Measurements from ENCODE around the gene ADAMTS17.

Gene ADAMTS17

DNA sequence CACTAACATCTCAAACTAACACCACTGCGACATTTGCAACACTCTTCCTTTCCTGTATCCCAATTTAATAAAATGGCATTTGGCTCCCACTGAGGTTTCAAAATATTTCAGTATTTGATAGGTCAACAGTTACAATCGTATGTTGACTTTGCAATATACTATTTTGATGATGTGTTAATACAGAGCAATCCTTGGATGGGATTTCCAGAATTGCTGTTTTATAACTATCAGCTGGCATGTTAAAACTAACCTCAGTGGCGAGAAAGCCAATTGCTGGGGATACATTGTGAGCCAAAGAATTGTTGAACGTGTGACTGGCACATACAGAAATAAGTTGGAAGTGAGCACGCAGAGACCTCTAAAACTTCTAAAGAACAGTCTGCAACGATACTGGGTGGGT, 382.4 kb downstream of the ADAMTS17 start:
- Mint-ChIP-seq H3K36me3 (no peaks in the 10 kb centered on the region), H3K4me1 (no peaks in the 10 kb centered on the region), H3K27me3 (peaks cover 21% of the 10 kb centered on the region), H3K27ac (no peak overlapping the region), H3K9me3 (peaks cover 6% of the 10 kb centered on the region), H3K4me3 (no peak overlapping the region)
- ATAC-seq (ENCODE audit: low read depth) (no peak), DNase-seq (ENCODE audit: low spot score in 2 of 2) (no peak)

DNA sequence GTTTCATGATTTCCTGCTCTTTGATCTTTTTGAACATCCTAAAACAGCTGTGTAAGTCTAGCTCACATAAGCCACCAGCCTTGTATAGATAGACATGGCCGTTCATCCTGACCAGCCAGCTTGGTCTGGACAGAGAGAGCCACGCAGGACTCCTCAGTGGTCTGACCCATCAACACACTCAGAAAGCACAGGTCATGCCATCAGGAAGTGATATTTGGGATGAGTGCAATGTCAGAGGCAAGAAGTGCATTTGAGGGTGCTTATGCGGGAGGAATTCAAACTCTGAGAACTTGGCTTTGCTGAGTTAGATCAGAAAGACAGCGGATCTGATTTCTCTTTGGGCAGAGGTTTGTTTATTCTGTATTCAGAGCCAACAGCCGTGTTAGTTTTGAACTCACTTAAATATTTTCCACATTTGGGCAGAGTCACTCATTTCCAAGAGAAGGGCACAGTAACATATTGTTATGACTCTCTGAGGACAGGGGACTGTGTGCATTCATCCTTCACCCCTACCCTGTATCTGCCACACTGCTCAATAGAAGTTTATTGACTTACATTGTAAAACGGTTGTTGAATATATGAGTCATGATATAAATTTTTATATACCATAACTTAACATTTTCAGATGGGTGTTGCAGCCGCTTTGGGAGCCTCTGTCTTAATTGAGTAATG, 383.2 kb downstream of the ADAMTS17 start:
- no peak for DNase-seq (ENCODE audit: low spot score in 2 of 2)
- ATAC-seq (ENCODE audit: low read depth) = no peak
- H3K9me3 Mint-ChIP-seq = peaks cover 6% of the 10 kb centered on the region
- H3K27ac Mint-ChIP-seq = no peak overlapping the region
- H3K4me3 Mint-ChIP-seq = no peak overlapping the region
- peaks cover 22% of the 10 kb centered on the region for H3K27me3 Mint-ChIP-seq
- H3K36me3 Mint-ChIP-seq = no peaks in the 10 kb centered on the region
- no peaks in the 10 kb centered on the region for H3K4me1 Mint-ChIP-seq

DNA sequence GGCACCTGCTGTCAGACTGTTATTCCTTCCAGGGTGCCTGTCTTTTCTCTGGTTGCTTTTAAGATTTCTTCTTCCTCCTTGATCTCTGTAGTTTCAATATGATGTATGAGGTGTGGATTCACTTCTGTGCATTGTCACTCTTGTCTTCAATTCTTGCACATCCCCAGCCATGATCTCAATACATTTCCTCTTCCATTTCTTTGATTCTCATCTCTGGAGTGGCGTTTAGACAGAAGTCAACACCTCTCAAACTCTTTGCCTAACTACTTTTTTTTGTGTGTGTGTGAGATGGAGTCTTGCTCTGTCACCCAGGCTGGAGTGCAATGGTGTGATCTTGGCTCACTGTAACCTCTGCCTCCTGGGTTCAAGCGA, 384.1 kb downstream of the ADAMTS17 start:
- DNase-seq (ENCODE audit: low spot score in 2 of 2) (no peak), ATAC-seq (ENCODE audit: low read depth) (no peak)
- no peaks in the 10 kb centered on the region for H3K4me1 Mint-ChIP-seq
- peaks cover 24% of the 10 kb centered on the region for H3K27me3 Mint-ChIP-seq
- H3K36me3 Mint-ChIP-seq = no peaks in the 10 kb centered on the region
- H3K27ac Mint-ChIP-seq = no peak overlapping the region
- H3K9me3 Mint-ChIP-seq = peaks cover 6% of the 10 kb centered on the region
- no peak overlapping the region for H3K4me3 Mint-ChIP-seq

DNA sequence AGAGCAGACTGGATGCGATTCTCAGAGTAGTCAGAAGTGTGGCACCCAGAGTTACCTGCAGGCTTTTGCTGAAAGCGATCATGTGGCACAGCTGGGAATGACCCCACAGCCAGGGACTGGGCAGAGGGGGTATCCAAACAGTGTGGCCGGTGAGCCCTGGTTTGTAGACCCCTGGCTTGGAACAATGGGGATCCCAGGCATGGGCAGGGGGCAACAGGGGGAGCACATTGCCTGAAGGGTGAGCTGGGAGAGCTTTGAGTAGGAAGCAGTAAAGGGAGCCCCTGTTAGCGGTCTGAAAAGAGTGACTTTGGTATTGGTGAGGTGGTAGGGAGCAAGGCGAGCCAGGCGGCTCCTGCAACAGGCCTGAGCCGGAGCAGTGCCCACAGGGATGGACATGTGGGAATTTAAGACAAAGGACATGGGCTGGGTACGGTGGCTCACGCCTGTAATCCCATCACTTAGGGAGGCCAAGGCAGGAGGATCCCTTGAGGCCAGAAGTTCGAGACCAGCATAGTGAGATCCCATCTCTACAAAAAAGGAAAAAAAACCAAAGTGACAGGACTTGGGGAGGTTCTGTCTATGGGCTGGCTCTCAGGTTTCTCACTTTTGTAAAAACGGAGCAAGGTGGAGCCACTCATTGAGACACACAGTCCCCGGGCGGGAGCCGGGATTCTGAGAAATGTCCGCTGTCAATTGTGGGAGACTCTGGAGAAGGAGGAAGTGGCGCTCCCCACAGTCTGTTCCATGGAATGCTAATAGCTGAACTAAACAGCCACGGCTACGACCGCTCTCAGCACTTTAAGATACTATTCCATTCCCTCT, 384.7 kb downstream of the ADAMTS17 start:
- Mint-ChIP-seq H3K4me1 (no peaks in the 10 kb centered on the region), H3K36me3 (no peaks in the 10 kb centered on the region), H3K27ac (no peak overlapping the region), H3K4me3 (no peak overlapping the region), H3K9me3 (peaks cover 5% of the 10 kb centered on the region), H3K27me3 (peaks cover 24% of the 10 kb centered on the region)
- ATAC-seq (ENCODE audit: low read depth) (no peak), DNase-seq (ENCODE audit: low spot score in 2 of 2) (no peak)

DNA sequence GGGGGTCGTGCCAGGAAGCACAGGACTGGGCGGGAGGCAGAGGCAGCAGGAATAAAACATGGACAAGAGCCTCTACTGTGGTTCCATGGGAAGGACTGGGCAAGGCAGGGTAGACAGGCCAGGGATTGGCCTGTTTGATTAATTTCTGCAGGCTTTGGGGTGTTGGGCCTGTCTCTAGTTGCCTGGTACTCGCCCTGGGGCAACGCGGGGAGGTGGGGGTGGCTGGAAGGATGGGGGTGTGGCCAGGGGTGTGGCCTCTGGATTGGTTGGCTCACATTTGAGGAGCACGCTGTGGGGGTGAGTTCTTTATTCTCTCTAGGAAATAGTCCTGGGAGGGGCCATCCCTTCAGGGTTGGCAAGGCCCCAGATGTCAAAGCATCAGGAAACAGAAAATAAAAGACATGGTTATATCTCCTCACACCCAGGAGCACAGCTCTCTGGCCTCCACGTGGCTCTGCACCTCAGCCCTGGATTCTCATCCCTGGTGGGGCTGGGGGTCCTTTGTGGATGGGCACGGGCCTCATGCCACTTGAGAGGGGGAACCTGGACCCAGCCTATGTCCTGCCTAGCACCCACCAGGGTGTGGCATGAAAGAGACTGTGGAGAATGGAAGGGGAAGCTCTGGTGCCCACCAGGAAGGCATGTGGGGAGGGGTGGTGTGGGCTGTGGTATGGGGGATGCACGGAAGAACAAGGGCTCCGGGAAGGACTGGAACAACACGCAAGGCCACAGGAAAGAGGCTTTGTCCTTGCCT, 385.6 kb downstream of the ADAMTS17 start:
- Mint-ChIP-seq H3K27ac (no peak overlapping the region), H3K4me3 (no peak overlapping the region), H3K4me1 (no peaks in the 10 kb centered on the region), H3K36me3 (no peaks in the 10 kb centered on the region), H3K9me3 (peaks cover 2% of the 10 kb centered on the region), H3K27me3 (peaks cover 28% of the 10 kb centered on the region)
- no peak for ATAC-seq (ENCODE audit: low read depth)
- no peak for DNase-seq (ENCODE audit: low spot score in 2 of 2)

DNA sequence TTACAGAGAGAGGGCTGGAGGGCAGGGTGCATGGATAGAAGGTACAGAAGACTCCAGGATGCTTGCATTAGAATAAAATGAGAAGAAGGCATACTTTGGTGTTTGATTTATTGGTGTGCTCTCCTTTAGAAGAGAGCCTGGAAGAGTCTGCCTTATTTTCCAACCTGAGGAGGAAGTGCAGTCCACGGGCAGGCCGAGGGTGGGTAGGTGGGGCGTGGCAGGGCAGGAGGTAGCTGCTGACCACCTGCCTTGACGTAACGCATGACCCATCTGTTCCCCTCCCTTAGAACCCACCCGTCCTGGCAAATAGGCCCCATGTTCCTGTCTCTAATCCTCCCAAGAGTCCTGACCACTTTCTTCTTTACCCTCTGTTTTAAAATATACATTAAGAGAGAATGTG, 386.2 kb downstream of the ADAMTS17 start:
- DNase-seq (ENCODE audit: low spot score in 2 of 2) (no peak), ATAC-seq (ENCODE audit: low read depth) (no peak)
- Mint-ChIP-seq H3K36me3 (peaks cover 2% of the 10 kb centered on the region), H3K4me1 (no peaks in the 10 kb centered on the region), H3K27me3 (peaks cover 31% of the 10 kb centered on the region), H3K4me3 (no peak overlapping the region), H3K9me3 (peaks cover 5% of the 10 kb centered on the region), H3K27ac (no peak overlapping the region)

DNA sequence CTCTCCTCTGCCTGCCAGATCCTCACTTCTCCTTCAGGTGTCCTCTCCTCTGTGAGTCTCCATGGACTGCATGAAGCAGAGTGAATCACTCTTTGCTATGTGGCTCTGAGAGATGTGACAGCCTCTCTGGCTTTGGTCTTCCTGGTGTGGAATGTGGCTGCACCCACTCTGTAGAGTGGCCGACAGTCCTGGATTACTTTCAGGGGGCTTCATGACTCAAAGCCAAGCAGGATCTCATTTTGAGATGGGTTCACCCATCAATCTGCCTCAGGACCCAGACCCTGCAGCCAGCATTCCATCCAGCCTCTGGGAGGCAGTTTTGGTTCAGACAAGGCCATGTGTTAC, 386.6 kb downstream of the ADAMTS17 start:
- Mint-ChIP-seq H3K4me3 (no peak overlapping the region), H3K36me3 (peaks cover 3% of the 10 kb centered on the region), H3K4me1 (no peaks in the 10 kb centered on the region), H3K27me3 (peaks cover 33% of the 10 kb centered on the region), H3K9me3 (peaks cover 7% of the 10 kb centered on the region), H3K27ac (no peak overlapping the region)
- DNase-seq (ENCODE audit: low spot score in 2 of 2) (no peak), ATAC-seq (ENCODE audit: low read depth) (no peak)

DNA sequence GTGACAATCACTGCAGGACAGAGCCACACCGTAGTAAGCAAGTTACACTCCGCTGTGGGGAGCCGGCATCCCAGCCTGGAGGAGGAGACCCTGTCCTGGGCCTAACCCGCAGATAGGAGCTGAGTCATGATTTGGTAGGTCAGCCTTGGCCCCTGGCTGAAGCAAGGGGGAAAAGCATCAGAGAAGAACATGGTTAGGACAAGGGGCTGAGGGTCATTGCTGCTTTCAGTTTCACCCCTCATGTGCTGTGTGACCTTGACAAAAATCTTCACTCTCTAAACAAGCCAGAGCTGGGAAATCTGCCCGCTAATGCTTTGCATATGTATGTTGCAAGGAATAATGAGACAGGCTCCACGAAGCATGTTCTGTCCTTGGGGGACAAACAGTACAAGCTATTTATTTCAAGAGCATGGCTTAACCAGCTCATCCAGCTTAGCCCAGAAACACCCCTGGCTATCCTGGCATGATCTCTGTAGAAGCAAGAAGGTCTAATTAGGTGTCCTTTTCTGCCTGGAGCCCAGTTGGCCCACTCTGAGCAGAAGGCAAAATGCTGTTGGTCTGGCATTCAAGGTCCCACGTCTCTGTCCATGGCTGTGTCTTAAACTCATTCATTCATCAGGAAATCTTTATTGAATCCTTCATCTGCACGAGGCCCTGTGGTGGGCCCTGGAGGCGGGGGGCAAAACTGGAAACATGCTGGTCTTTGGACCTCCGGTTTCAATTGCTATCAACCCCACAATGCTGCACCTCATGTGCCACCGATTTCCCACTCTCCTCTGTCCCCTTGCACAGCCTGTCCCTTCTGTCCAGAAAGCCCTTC, 387.2 kb downstream of the ADAMTS17 start:
- peaks cover 31% of the 10 kb centered on the region for H3K27me3 Mint-ChIP-seq
- H3K9me3 Mint-ChIP-seq = peaks cover 8% of the 10 kb centered on the region
- no peak for DNase-seq (ENCODE audit: low spot score in 2 of 2)

DNA sequence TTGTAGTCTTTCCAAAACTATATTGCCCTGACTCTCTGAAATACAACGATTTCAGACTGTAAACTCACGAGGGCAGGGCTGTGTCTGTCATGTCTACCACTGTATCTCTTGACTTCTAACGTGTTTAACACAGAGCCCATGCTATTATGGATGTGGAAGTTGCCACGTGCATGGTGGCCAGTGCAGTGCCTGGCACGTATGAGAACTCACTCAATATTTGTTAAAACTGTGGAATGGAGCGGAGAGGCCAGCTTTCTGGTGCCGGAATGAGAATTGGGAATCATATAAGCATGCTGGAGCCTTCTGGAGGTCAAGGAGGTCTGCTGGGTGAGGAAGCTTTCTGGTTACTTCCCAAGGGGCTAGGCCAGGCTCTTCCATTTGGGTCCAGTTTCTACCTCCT, 387.9 kb downstream of the ADAMTS17 start:
- no peak overlapping the region for H3K27ac Mint-ChIP-seq
- ATAC-seq (ENCODE audit: low read depth) (no peak), DNase-seq (ENCODE audit: low spot score in 2 of 2) (no peak)
- no peak overlapping the region for H3K4me3 Mint-ChIP-seq
- H3K27me3 Mint-ChIP-seq = peaks cover 31% of the 10 kb centered on the region
- no peaks in the 10 kb centered on the region for H3K4me1 Mint-ChIP-seq
- peaks cover 8% of the 10 kb centered on the region for H3K9me3 Mint-ChIP-seq
- peaks cover 4% of the 10 kb centered on the region for H3K36me3 Mint-ChIP-seq

More for the DNA sequence above, 387.2 kb downstream of the ADAMTS17 start:
- H3K4me3 Mint-ChIP-seq = no peak overlapping the region
- no peaks in the 10 kb centered on the region for H3K4me1 Mint-ChIP-seq
- H3K36me3 Mint-ChIP-seq = peaks cover 4% of the 10 kb centered on the region
- ATAC-seq (ENCODE audit: low read depth) = no peak
- H3K27ac Mint-ChIP-seq = no peak overlapping the region

DNA sequence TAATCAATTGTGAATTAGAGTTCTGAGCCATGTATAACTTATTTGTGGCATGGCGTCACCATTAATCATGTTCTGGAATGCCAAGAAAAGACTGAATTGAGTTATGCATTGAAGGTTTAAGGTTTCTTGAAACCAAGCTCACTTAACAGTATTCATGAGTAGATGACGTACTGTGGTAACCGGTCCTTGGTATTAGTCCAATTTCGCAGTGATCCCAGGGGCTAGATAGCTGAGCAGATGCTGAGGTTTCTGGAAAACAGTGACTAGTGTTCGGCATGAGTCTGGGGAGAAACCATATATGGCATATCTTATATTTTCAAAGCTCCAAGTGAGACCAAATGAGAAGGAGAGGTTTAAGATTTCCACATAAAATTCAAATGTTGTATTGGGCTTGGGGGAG, 390.3 kb downstream of the ADAMTS17 start:
- Mint-ChIP-seq H3K4me1 (no peaks in the 10 kb centered on the region), H3K36me3 (peaks cover 5% of the 10 kb centered on the region), H3K27ac (no peak overlapping the region), H3K4me3 (no peak overlapping the region), H3K27me3 (peaks cover 20% of the 10 kb centered on the region), H3K9me3 (peaks cover 13% of the 10 kb centered on the region)
- ATAC-seq (ENCODE audit: low read depth) (no peak), DNase-seq (ENCODE audit: low spot score in 2 of 2) (no peak)

DNA sequence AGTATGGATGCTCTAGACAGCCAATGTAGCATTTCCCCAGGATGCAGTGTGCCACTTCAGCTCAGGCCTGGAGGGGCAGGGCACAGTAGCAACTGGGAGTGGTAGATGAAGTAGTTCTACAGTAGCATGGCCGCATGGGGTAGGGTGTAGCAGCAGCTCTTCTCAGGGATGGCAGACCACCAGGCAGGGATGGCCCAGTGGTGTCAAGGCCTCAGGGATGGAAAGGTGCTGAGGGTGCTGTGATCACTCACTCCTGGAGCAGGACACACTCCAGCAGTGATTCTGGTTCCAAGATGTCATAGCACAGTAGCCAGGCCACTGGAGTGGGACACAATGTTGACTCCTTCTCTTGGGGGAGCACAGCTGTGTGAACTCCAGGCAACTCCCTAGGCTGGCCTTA, 397.6 kb downstream of the ADAMTS17 start:
- ATAC-seq (ENCODE audit: low read depth) (no peak), DNase-seq (ENCODE audit: low spot score in 2 of 2) (no peak)
- Mint-ChIP-seq H3K4me3 (no peak overlapping the region), H3K9me3 (peaks cover 21% of the 10 kb centered on the region), H3K4me1 (no peaks in the 10 kb centered on the region), H3K27ac (no peak overlapping the region), H3K36me3 (peaks cover 3% of the 10 kb centered on the region), H3K27me3 (peaks cover 2% of the 10 kb centered on the region)

DNA sequence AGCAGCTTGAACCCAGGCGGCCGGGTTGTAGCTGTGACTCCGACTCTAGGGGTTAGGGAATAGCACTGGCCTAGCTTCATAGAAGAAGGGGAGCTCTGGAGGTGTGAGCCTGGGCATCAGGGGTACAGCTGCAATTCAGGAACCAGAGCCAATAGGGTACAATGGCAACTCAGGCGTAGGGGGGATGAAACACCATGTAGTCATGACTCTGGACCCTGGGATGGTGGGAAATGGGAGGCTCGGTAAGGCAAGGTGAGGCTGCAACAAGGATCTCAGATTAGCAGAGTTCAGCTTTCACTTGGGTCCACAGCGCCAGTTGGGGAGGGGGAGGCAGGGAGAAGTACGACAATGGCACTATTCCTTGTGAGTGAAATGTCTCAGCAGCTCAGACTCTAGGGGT, 398.3 kb downstream of the ADAMTS17 start:
- Mint-ChIP-seq H3K36me3 (peaks cover 3% of the 10 kb centered on the region), H3K27ac (no peak overlapping the region), H3K9me3 (peaks cover 21% of the 10 kb centered on the region), H3K27me3 (peaks cover 2% of the 10 kb centered on the region), H3K4me1 (no peaks in the 10 kb centered on the region), H3K4me3 (no peak overlapping the region)
- ATAC-seq (ENCODE audit: low read depth) (no peak), DNase-seq (ENCODE audit: low spot score in 2 of 2) (no peak)

DNA sequence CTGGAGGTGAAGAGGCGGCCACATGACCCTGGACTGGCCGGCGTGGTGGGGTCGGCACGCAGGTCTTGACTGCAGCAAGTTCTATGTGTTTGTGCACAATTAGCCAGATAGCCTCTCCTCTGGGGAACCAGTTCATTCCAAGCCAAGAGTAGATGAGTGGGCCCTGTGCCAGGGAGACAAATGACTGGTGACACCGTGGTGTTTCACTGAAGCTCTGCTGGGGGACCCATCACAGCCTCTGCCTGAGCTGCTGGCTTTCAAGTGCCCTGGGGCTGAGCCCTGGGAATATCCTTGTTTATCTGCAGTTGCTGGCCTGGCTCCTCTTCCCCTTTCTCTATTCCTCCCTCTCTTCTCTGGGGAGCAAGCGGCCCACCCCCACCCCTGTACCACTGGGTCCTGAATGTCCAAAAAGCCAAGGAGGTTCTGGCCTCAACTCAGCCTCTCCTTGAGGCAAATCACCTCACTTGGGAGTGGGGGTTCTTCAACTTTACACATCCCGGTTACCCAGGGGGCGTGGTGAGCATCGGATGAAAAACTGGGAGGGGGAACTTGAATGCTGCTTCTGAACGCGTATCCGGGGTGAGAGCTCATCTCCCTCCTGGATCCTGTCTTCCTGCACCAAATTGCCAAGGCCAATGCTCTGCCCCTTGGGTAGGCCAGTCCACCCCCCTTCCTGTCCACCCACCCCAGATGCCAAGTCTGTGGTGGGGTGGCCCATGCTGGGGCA, 408.9 kb downstream of the ADAMTS17 start:
- ATAC-seq (ENCODE audit: low read depth) (no peak), DNase-seq (ENCODE audit: low spot score in 2 of 2) (no peak)
- Mint-ChIP-seq H3K9me3 (no peaks in the 10 kb centered on the region), H3K27ac (no peak overlapping the region), H3K4me1 (no peaks in the 10 kb centered on the region), H3K27me3 (peaks cover 9% of the 10 kb centered on the region), H3K4me3 (no peak overlapping the region), H3K36me3 (no peaks in the 10 kb centered on the region)
